Muscle layer of duodenum (tissue), 2 donors: ENCODE data around the gene MMP10.
"Not testable (repeated sequence)": the region's sequence is repeated elsewhere in the genome, so short reads cannot be mapped to it uniquely, and the experiment has no call there.

Source experiments
- H3K27ac ChIP-seq: one replicate; pipeline ENCODE4 v1.7.0; 2013; ENCODE audit warnings: mild to moderate bottlenecking, low read length
- H3K27me3 ChIP-seq: one replicate; pipeline ENCODE4 v1.7.0; 2013; ENCODE audit warnings: low read depth, mild to moderate bottlenecking, control low read depth, low read length
- H3K36me3 ChIP-seq, 2 donors: one replicate each; pipeline ENCODE4 v1.7.0; 2013; ENCODE audit warnings: low read length in 2 of 2, control low read depth in 1 of 2, mild to moderate bottlenecking in 1 of 2; ENCODE audit not compliant: insufficient read depth in 2 of 2, control insufficient read depth in 1 of 2
- H3K4me1 ChIP-seq, 2 donors: one replicate each; pipeline ENCODE4 v1.7.0; 2013; ENCODE audit warnings: low read length in 2 of 2, mild to moderate bottlenecking in 2 of 2, control low read depth in 1 of 2, moderate library complexity in 1 of 2; ENCODE audit not compliant: insufficient read depth in 2 of 2, control insufficient read depth in 1 of 2
- H3K4me3 ChIP-seq, 2 donors: one replicate each; pipeline ENCODE4 v1.7.0; 2013; ENCODE audit warnings: low read length in 2 of 2, low read depth in 1 of 2, mild to moderate bottlenecking in 1 of 2
- H3K9me3 ChIP-seq, 2 donors: one replicate each; pipeline ENCODE4 v1.7.0; 2013; ENCODE audit warnings: low read length in 2 of 2, control low read depth in 1 of 2, mild to moderate bottlenecking in 1 of 2; ENCODE audit not compliant: control insufficient read depth in 1 of 2
- donor health status: healthy.

The MMP10 gene

DNA sequence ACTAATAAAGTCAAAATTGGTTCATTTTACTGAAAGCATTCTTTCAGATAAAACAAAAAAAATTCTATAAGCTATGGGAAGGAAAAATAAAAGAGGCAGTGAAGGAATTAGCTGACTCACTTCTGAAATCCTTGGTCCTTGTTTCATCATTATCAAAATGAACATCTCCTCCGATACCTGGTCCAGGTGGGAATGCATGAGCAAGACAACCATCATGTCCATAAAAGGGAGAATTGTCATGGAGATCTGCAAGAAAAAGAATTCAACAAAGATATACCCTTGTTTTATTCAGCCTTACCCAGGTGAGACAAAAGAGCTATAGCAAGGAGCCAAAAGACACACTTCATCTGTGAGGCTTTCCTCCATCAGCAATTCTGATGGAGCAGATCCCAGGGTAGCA is 27.2 kb downstream of the MMP10 start:
- Histone ChIP-seq H3K36me3 (no peaks in the 10 kb centered on the region), H3K4me3 (no peak overlapping the region), H3K9me3 (peaks cover 0 to 5% of the 10 kb centered on the region in 2 donors), H3K27me3 (no peaks in the 10 kb centered on the region), H3K4me1 (no peaks in the 10 kb centered on the region), H3K27ac (no peak overlapping the region)

DNA sequence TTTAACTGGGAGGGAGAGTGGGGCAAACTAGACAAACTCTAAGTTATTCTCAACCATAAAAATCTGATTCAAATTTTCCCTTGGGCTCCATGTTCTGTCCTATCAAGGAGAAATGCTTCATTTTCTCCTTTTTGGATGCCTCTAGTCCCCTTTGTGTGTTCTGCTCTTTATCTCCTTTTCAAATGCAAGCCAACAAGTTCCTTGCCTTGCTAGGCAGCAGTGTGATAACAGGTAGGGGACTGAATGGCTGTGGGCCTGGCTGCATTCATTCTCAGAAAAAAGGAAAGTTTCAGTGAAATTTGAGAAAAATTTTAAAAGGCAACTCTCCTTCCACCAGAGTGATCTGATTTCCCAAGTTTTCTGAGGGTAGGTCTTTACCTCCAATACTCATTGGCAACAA is 28.8 kb downstream of the MMP10 start:
- Histone ChIP-seq H3K4me1 (no peaks in the 10 kb centered on the region), H3K9me3 (peaks cover 0 to 7% of the 10 kb centered on the region in 2 donors), H3K27me3 (no peaks in the 10 kb centered on the region), H3K36me3 (no peaks in the 10 kb centered on the region), H3K4me3 (no peak overlapping the region), H3K27ac (no peak overlapping the region)

DNA sequence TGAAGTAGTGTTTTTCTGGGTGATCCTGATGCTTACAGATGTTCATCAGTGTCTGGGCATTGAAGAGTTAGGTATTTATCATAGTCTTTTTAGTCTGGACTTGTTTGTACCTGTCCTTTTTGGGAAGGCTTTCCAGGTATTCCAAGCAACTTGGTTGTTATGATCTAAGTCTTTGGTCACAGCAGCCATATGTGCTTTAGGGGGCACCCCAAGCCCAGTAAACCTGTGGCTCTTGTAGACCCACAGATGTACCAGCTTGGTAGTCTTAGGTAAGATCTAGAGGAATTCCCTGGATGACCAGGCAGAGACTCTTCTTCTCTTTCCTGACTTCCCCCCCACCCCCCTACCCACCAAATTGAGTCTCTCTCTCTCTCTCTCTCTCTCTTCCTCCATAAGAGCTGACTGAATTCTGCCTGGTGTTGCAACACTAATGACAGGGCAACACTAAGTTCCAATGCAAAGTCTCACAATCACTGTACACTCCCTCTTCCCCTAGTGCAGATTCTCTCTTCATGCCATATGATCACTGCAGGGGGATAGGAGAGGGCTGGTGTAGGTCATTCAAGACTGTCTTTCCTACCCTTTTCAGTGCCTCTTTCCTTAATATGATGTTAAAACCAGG is 31.2 kb downstream of the MMP10 start:
- H3K4me3 ChIP-seq, result no peak overlapping the region

DNA sequence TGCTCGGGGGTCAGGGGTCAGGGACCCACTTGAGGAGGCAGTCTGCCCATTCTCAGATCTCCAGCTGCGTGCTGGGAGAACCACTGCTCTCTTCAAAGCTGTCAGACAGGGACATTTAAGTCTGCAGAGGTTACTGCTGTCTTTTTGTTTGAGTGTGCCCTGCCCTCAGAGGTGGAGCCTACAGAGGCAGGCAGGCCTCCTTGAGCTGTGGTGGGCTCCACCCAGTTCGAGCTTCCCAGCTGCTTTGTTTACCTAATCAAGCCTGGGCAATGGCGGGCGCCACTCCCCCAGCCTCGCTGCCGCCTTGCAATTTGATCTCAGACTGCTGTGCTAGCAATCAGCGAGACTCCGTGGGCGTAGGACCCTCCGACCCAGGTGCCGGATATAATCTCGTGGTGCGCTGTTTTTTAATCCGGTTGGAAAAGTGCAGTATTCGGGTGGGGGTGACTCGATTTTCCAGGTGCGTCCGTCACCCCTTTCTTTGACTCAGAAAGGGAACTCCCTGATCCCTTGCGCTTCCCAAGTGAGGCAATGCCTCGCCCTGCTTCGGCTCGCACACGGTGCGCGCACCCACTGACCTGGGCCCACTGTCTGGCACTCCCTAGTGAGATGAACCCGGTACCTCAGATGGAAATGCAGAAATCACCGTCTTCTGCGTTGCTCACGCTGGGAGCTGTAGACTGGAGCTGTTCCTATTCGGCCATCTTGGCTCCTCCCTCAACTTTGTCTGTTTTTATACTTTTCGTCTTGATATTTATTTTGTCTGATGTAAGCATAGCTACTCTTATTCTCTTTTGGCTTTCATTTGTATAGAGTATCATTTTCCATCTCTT is 33.5 kb downstream of the MMP10 start:
- H3K27me3 ChIP-seq, H3K4me1 ChIP-seq, H3K27ac ChIP-seq, H3K4me3 ChIP-seq, H3K36me3 ChIP-seq, H3K9me3 ChIP-seq: not testable (repeated sequence)

More for the DNA sequence above, 31.2 kb downstream of the MMP10 start:
- Histone ChIP-seq H3K4me1 (no peaks in the 10 kb centered on the region), H3K9me3 (peaks cover 0 to 7% of the 10 kb centered on the region in 2 donors), H3K27ac (no peak overlapping the region), H3K27me3 (no peaks in the 10 kb centered on the region), H3K36me3 (no peaks in the 10 kb centered on the region)

DNA sequence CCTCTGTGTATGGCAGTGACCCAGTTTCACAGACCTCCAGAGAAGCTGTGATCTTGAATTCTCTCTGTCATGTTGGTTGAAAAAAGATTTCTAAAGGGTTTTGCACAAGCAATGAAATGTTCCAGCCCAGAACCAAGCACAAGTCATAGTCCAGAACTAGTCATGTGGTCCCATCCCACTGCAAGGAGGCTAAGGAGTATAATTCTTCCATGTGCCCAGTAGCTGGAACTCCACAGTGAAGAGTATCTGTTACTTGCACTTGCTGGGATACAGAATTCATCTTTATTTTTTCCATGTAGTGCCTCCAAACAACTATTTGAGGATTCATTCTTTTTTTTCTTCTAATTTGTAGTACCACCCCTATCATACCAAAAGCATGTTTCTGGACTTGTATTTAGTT is 45.8 kb downstream of the MMP10 start:
- Histone ChIP-seq H3K36me3 (no peaks in the 10 kb centered on the region), H3K27ac (no peak overlapping the region), H3K4me1 (no peaks in the 10 kb centered on the region), H3K27me3 (no peaks in the 10 kb centered on the region), H3K4me3 (no peak overlapping the region), H3K9me3 (peaks cover 0 to 3% of the 10 kb centered on the region in 2 donors)

DNA sequence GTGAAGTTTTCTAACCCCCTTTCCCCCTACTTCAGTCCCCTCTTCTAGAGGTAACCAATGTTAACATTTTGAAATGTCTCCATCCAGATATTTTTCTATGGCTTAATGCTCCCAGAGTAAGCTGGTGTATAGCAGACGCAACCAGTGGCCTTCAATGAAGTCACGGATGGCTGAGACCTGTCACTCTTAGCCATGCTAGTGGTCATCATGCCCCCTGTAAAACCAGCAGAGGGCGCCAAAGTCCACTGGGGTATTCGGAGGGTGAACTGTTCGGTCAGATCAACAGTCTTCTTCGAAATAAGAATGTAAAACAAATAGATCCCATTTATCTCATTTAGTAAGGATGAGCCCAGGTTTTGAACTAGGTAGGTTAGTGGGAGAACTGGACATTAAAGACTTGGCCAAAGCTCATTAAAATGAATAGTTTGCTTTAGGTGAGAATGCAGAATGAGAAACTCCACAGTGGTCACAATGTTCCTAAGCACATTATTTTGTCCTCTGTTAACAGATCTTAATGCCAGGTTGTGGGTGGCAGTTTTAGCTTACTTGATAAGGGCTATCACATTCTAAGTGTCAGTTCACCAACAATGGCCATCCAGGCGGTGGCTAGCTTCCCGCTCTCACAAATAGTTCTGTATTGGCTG is 47.1 kb downstream of the MMP10 start:
- peaks cover 0 to 3% of the 10 kb centered on the region in 2 donors for H3K9me3 ChIP-seq
- H3K27me3 ChIP-seq, result no peaks in the 10 kb centered on the region
- H3K36me3 ChIP-seq, result no peaks in the 10 kb centered on the region
- H3K27ac ChIP-seq, result no peak overlapping the region
- no peak overlapping the region for H3K4me3 ChIP-seq
- no peaks in the 10 kb centered on the region for H3K4me1 ChIP-seq

DNA sequence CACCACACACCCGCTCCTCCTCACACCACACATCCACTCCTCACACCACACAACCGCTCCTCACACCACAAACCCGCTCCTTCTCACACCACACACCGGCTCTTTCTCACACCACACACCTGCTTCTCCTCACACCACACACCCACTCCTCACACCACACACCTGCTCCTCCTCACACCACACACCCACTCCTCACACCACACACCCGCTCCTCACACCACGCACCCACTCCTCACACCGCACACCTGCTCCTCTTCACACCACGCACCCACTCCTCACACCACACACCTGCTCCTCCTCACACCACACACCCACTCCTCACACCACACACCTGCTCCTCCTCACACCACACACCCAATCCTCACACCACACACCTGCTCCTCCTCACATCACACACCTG is 49.5 kb downstream of the MMP10 start:
- H3K36me3 ChIP-seq, H3K27me3 ChIP-seq, H3K9me3 ChIP-seq, H3K27ac ChIP-seq, H3K4me1 ChIP-seq, H3K4me3 ChIP-seq: not testable (repeated sequence)

DNA sequence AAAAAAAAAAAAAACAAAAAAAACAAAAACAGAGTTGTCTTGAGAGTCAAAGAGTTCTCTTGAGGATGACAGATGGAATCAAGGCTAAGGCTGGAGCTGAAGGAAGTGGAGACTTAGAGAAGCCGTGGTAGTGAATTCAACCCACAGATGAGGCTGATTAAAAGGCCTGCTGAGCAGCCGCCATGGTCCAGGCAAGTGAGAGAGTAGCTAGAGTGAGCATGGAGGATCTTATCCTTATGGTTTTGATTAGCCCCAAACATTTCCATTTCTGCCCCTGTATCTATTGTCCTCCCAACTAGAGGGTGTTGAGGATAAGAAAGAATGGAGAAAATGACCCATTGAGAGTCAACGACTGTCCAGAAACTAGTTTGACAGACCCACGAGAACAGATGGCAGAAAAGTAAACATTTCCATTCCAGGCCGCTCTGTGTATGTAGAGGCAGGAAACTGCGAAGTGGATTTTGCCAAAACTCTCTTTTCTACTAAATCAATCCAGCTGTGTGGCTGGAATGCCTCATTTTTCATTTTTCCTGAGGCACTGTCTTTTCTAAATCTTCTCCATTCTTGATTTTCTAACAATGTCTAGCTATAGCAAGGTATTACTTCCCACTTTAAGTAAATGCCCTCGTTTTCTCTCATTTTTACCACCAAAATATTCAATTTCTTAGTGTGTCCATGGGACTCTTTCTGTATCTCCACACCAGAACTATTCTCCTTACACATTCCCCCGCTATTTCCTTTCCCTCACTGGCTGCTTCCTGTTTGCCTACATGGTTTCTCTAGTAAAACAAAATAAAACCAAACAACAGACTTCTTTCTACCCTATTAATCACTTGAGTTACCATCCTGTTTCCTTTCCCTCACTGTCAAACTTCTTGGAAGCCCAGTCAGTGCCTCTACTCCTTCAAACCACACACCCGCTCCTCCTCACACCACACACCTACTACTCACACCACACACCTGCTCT is 50.3 kb downstream of the MMP10 start:
- no peak overlapping the region for H3K4me3 ChIP-seq
- H3K27ac ChIP-seq, result no peak overlapping the region
- no peaks in the 10 kb centered on the region for H3K36me3 ChIP-seq
- no peaks in the 10 kb centered on the region for H3K9me3 ChIP-seq
- no peaks in the 10 kb centered on the region for H3K27me3 ChIP-seq
- no peaks in the 10 kb centered on the region for H3K4me1 ChIP-seq

DNA sequence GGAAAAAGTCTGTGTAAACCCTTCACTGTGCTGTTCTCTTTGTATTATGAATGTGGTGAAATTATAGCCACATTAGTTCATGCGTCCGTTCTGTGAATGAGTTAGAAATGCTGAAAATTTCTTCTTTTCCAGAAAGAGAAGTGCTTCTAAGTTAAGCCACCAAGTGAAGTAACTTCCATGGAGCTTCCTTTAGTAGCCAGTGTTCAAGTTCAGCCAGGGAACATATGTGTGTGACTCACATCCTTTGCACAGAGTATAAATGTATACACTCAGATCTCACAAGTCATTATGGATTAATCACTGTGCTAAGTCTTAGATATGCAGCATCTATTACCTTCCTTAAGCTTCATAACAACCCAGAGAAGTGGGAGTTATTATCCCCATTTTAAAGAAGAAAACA is 52.5 kb downstream of the MMP10 start:
- Histone ChIP-seq H3K9me3 (peaks cover 0 to 4% of the 10 kb centered on the region in 2 donors), H3K27me3 (no peaks in the 10 kb centered on the region), H3K36me3 (no peaks in the 10 kb centered on the region), H3K27ac (no peak overlapping the region), H3K4me3 (no peak overlapping the region), H3K4me1 (no peaks in the 10 kb centered on the region)

DNA sequence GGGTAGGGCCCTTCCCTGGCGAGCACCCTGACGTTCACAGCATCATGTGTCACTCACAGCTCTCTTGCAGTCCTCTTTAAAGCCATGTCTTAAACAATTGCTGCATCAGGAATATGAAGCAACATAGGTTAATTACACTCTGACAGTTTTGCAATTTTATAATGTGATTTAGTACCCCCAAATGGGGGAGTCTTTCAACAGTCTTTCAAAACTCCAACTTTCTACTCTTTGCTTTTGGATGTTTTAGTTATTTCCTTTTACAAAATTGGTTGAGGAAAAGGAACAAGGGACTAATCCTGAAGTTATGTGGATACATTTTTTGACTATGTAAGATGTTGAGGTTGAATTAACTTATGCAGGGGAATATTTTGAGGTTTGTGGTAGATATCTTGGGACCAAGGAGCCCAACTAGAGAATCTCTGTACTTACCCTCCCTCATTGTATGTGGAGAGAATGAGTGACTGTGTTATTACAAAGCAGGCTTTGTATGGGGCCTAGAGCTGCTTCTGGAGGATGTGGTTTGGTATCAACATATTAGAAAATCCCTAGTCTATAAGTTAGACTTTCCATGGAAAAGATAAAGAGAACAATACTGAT is 55.4 kb downstream of the MMP10 start, which contains the start of gene MMP8:
Gene MMP8 (minus strand): TSS at position 51 of the 597 bp plus-strand sequence. CDS start 99 bp downstream, outside the sequence.
- no peaks in the 10 kb centered on the region for H3K4me1 ChIP-seq
- H3K4me3 ChIP-seq, result no peak within 1 kb of the TSS
- H3K27me3 ChIP-seq, result no peaks in the 10 kb centered on the region
- H3K9me3 ChIP-seq, result peaks cover 0 to 4% of the 10 kb centered on the region in 2 donors
- no peaks in the 10 kb centered on the region for H3K36me3 ChIP-seq
- no peak within 1 kb of the TSS for H3K27ac ChIP-seq
